SIG-M5 (cell line): ENCODE measurements around the gene ACYP1.
"Not testable (repeated sequence)": the region's sequence is repeated elsewhere in the genome, so short reads cannot be mapped to it uniquely, and the experiment has no call there.

Experiments used
- DNase-seq: peaks from one replicate; lab custom pipeline; 2025; lab: John Stamatoyannopoulos, UW

Gene ACYP1

GRCh38 chr14:75068294-75069120 lies 4.7 kb upstream of the ACYP1 start:
- no peak for DNase-seq

DNA sequence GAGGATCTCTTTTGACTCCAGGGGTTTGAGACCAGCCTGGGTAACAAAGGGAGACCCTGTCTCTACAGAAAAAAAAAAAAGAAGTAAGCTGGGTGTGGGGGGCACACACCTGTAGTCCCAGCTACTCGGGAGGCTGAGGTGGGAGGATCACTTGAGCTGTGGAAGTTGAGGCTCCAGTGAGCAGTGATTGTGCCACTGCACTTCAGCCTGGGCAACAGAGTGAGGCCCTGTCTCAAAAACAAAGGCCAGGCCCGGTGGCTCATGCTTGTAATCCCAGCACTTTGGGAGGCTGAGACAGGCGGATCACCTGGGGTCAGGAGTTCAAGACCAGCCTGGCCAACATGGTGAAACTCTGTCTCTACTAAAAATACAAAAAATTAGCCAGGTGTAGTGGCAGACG lies 3.9 kb upstream of the ACYP1 start:
- DNase-seq: not testable (repeated sequence)

DNA sequence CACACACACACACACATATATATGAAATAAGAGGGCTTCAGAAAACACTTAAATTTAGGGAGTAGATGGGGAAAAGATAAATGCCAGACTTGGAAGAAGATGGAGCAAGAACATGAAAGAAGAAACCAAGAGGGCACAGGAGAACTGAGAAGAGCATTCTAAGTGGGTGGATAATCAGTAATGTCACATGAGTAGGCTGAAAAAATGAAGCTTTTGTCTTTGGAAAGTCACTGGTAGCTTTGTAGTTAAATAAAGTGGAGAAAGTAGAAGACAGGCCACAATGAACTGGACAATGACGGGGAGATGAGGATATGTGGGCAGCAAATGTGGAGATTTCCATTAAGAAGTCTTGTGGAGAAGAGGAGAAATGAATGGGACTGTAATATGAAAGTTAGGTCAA lies 3.4 kb upstream of the ACYP1 start:
- DNase-seq: no peak

DNA sequence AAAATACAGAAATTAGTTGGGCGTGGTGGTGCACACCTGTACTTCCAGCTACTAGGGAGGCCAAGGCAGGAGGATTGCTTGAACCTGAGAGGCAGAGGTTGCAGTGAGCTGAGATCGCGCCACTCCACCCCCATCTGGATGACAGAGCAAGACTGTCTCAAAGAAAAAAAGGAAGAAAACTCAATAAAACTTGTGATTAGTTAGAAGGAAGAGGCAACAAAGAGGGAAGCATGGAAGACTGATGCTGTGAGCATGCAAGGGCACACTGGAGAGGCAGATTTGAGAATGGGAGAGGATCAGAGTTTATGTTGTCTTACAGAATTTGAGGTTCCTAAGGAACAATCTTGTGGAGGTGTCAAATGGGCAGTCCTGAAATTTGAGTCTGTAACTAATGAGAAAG lies 2.9 kb upstream of the ACYP1 start:
- DNase-seq: no peak

DNA sequence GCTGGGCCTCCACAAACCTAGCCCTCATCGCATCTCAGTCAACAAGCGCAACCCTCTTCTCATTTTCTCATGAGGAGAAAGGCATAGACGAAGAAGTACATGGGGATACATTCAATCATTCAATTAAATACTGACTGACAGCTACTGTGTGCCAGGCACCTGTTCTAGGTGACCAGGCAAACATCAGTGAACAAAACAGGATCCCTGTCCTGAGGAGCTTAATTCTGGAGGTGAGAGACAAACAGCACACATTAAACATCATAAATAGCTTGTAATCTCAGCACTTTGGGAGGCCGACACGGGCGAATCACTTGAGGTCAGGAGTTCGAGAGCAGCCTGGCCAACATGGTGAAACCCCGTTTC lies 362 bp upstream of the ACYP1 start:
- no peak for DNase-seq

DNA sequence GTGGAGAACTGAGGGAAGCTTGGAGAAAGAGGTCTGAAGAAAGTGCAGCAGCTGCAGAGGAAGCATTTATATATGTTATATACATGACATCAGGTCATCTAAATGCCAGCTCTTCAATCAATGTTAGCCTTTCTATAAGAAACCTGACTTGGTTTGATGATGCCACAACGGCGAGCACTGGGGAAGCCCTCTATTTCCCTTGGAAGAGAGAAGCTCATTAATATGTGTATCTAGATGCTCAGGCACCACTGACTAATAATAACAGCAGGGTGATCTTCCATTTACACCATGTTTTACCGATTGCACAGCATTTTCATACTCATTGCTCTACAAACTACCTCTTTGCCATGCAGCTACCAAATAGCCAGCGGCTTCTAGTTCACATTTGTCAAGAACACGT lies 811 bp downstream of the ACYP1 start:
- DNase-seq: no peak

- DNase-seq: no peak
These were observed 3.4 kb downstream of the ACYP1 start for GRCh38 chr14:75060420-75060819.

DNA sequence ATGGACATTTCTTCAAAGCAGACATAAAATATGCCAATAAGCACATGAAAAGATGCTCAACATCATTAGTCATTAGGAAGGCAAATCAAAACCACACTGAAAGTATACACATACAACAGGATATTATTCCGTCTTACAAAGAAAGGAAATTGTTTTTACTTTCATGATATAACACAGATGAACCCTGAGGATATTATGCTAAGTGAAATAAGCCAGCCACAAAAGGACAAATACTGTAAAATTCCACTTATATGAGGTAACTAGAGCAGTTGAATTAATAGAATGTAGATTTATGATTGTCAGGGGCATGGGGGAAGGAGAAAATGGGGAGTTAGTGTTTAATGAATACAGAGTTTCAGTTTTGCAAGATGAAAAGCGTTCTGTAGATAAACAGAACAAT lies 4.2 kb downstream of the ACYP1 start:
- DNase-seq: no peak

DNA sequence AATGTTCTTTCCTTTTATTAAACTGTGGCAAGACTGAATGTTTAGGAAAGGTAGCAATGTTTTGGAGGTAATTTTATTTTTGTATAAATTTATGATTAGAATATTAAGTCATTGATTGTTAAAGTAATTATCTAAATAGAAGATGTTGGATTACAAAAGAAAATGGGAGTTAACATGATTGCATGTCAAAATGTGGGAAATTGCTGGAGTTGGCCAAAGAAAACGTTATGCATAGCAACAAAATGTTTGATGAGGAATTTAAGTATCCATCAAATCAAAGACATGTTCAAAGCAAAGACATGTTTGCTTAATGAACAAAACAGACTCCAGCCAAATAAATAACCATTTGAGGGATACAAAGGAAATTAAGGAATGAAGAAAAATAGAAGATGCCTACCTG lies 9.4 kb downstream of the ACYP1 start:
- no peak for DNase-seq

GRCh38 chr14:75053396-75054291 lies 10.2 kb downstream of the ACYP1 start:
- no peak for DNase-seq

GRCh38 chr14:75051556-75051899 lies 12.3 kb downstream of the ACYP1 start:
- DNase-seq: no peak

GRCh38 chr14:75050852-75051555 lies 12.8 kb downstream of the ACYP1 start, which contains the start of gene MLH3:
MLH3 (minus strand) TSS chr14:75051467; CDS start chr14:75049655, 1,812 bp downstream.
- no peak for DNase-seq

DNA sequence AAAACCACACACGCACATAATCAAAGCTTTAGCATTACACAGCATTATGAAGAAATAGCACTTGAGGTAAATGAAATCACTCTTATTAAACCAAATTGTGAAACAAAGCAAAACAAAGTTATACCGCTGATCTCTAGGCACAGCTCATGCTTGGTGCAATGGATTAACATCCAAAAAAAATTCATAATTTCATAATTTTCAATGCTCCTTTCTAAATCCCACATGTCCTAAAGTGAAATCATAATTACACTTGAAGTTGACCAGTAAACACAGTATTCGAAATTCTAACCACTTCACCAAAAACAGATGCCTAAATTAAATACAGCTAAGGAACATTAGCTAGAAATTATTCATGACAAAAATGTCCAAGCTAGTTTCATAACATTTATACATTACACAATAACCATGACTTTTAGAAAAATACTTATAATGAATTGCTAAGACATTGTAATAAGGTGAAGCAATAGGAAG lies 14.1 kb downstream of the ACYP1 start:
- DNase-seq: no peak

- DNase-seq: no peak
These were observed 14.7 kb downstream of the ACYP1 start for GRCh38 chr14:75049136-75049535.

DNA sequence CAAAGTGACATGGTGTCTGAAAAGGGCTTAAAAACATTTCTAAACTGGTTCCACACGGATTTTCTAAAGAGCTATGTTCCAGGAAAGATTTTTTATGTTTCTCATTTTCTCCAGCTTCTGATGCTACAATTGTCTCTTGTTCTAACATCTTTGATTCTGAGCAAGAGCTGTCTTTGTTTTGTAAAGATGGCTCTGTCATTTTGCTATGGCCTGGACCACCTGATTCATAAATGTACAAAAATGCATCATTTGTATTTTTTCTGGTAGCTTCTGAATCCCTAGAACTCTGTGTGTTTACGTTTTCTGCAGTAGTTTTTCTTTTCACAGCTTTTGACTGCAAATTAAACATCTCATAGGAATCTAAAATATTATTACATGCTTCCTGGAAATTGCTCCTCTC lies 15.7 kb downstream of the ACYP1 start:
- no peak for DNase-seq

GRCh38 chr14:75047506-75047905 lies 16.3 kb downstream of the ACYP1 start:
- DNase-seq: no peak

DNA sequence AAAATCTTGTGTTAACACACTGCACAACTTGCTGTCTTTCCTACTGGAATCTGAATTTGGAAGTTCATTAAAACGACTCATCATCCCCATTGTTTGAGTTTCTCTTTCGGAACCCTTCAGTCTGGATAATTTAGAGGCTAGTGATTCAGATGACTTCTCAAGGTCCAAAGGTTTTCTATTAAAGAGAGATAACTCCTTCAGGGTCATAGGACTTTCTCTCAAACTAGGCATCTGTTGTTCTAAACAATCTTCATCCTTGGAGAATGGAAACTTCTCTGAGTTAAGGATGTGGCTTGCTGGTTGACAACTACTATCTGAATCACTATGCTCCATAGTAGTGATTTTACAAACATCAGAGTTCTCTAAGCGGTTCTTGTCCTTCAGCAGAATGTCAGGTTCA lies 16.9 kb downstream of the ACYP1 start:
- no peak for DNase-seq

- no peak for DNase-seq
These were observed 17.5 kb downstream of the ACYP1 start for GRCh38 chr14:75046275-75046674.

DNA sequence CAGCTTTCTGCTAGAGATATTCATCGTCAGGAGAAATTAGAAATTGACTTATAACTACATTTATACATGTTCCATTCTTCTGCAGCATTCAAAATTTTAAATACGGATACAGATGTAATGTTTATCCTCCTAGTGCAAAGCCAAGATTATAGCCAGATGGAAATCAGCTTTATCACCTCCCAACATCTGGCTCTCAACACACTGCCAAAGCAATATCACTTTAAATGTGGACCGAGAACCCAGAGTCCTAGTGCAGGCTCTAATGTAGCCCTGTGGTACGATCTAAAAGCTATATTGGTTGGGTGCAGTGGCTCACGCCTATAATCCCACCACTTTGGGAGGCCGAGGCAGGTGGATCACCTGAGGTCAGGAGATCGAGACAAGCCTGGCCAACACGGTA lies 19.1 kb downstream of the ACYP1 start:
- DNase-seq: no peak

DNA sequence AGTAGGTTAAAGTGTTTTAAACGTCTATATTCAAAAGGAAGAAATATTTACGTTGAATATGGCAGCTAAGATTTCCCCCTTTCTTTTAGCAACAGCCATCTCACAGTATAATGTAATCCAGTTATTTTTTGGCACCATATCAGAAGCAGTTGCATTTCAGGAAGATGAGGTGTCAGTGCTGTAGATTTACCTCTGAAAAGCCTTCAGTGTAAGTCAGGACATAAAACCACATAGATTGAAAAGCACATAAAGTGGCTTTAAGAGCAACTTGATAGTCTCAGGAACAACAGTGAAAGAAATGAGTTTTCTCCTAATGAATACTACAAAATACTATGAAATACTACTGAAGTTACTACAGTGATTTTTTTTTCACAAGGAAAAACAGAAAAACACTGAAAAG lies 19.5 kb downstream of the ACYP1 start:
- no peak for DNase-seq

DNA sequence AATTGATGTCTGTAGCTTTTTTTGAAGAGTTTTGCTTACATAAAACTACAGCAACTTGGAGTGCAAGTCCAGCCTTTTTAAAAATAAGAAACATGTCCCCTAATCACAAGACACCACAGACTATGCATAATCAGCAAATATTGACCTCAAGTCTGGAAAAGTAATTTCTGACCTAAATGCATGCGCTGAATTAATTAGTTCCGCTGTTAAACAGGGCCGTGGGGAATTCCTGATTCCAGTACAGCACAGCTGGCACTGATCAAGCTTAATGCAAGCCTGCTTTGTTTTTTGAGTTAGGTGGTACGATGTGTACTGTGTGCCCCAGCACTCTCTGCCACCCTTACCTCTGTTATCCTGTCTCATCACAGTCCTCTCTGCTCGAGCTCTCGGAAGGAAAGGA lies 21.8 kb downstream of the ACYP1 start:
- no peak for DNase-seq

DNA sequence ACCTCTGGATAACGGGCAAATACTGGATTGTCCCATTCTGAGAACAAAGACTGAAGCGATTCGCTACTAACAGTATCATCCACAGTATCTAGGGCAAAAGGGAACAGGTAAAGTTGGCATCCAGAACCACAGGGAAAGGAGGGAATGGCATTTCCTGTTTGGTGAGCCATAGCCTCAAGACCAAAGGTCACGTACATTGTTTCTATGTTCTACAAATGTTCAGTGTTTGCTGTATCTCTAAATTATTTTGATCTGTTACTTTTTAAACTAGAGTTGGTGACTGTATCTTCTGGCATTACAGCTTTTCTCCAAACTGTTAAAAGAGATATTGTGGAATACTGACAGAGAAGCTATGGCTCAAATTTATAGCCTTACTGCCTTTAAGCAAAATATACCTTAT lies 22.2 kb downstream of the ACYP1 start:
- no peak for DNase-seq

GRCh38 chr14:75040959-75041358 lies 22.9 kb downstream of the ACYP1 start:
- DNase-seq: no peak
